Tibial nerve (tissue), 4 donors: ENCODE measurements around the gene APLP2.

ENCODE experiments used
- EP300 ChIP-seq, 2 donors: sonication (generic); formaldehyde crosslinking; IDR thresholded peaks; one replicate each; pipeline ENCODE4 v1.6.1; 2017; ENCODE audit warnings: antibody characterized with exemption in 2 of 2, mild to moderate bottlenecking in 1 of 2
- POLR2A ChIP-seq, 2 donors: fragments of 450-650 bp; IDR thresholded peaks; one replicate each; pipeline ENCODE4 v1.6.1; 2017; ENCODE audit warnings: antibody characterized with exemption in 2 of 2, mild to moderate bottlenecking in 2 of 2, moderate library complexity in 2 of 2
- TF ChIP-seq, protein P1 (sequence below), 5 experiments: fragments of 200-600 bp in 3 of 5; fragments of 450-650 bp in 2 of 5; sonication (generic) in 3 of 5; IDR thresholded peaks; one replicate each; pipeline ENCODE4 v1.5.1; 2016 to 2019; ENCODE audit warnings: antibody characterized with exemption in 5 of 5, mild to moderate bottlenecking in 3 of 5, moderate library complexity in 2 of 5

DNA sequence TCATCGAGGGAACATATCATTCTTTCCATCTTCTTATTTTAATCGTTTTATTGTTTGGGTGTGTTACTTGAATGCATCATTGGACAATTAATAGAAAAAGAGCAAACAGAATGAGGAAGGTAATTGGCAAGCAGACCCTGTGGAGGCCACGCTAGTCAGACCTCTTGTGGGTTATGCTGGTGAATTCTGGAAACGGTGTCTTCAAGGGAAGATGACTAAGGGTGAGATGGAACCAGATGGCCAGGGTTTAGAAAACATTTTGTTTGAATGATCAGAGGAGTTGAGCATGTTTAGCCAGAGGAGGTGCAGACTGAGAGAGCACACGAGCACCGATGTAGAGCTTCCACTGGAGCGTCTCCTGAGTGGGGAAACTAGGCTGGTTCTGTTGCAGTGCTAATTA, 98.4 kb downstream of the APLP2 start:
- TF ChIP-seq, protein P1, sequence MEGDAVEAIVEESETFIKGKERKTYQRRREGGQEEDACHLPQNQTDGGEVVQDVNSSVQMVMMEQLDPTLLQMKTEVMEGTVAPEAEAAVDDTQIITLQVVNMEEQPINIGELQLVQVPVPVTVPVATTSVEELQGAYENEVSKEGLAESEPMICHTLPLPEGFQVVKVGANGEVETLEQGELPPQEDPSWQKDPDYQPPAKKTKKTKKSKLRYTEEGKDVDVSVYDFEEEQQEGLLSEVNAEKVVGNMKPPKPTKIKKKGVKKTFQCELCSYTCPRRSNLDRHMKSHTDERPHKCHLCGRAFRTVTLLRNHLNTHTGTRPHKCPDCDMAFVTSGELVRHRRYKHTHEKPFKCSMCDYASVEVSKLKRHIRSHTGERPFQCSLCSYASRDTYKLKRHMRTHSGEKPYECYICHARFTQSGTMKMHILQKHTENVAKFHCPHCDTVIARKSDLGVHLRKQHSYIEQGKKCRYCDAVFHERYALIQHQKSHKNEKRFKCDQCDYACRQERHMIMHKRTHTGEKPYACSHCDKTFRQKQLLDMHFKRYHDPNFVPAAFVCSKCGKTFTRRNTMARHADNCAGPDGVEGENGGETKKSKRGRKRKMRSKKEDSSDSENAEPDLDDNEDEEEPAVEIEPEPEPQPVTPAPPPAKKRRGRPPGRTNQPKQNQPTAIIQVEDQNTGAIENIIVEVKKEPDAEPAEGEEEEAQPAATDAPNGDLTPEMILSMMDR (IDR thresholded peaks at IDR 0.05), result no peak
- TF ChIP-seq EP300 (IDR thresholded peaks at IDR 0.05), result no peak
- no peak for TF ChIP-seq POLR2A (IDR thresholded peaks at IDR 0.05)
